ENCODE results near the gene SUCO. TPM values are rescaled to one million over a fixed set of nuclear protein-coding genes. Genes with fewer than 3 reads are reported as not detected.

The SUCO gene
- total RNA-seq, 4 donors from 2014 or later, result 21.1 to 31.6 (median 22.3) TPM

- intact Hi-C loops (cut with DNase I), result no loop called here
- Histone ChIP-seq H3K27ac (replicated peaks in 1 of 4) (no peak overlapping the region), H3K4me1 (peaks cover 0 to 11% (median 7%) of the 10 kb centered on the region in 4 donors), H3K4me3 (no peak overlapping the region), H3K36me3 (peaks cover 0 to 45% (median 23%) of the 10 kb centered on the region in 4 donors), H3K9me3 (no peaks in the 10 kb centered on the region), H3K27me3 (no peaks in the 10 kb centered on the region)
- TF ChIP-seq, protein P1, sequence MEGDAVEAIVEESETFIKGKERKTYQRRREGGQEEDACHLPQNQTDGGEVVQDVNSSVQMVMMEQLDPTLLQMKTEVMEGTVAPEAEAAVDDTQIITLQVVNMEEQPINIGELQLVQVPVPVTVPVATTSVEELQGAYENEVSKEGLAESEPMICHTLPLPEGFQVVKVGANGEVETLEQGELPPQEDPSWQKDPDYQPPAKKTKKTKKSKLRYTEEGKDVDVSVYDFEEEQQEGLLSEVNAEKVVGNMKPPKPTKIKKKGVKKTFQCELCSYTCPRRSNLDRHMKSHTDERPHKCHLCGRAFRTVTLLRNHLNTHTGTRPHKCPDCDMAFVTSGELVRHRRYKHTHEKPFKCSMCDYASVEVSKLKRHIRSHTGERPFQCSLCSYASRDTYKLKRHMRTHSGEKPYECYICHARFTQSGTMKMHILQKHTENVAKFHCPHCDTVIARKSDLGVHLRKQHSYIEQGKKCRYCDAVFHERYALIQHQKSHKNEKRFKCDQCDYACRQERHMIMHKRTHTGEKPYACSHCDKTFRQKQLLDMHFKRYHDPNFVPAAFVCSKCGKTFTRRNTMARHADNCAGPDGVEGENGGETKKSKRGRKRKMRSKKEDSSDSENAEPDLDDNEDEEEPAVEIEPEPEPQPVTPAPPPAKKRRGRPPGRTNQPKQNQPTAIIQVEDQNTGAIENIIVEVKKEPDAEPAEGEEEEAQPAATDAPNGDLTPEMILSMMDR (IDR thresholded peaks at IDR 0.05), result no peak
- TF ChIP-seq POLR2AphosphoS5 (IDR thresholded peaks at IDR 0.05), result no peak
- TF ChIP-seq POLR2A (IDR thresholded peaks at IDR 0.05; ENCODE audit: low read depth), result no peak
- TF ChIP-seq EP300 (IDR thresholded peaks at IDR 0.05), result no peak
- 78% methylated on average over 1 of the region's 1 CpG for WGBS
- DNase-seq (ENCODE audit: extremely low spot score), result no peak
These were observed 45.6 kb downstream of the SUCO start for GRCh38 chr1:172578586-172578985.

DNA sequence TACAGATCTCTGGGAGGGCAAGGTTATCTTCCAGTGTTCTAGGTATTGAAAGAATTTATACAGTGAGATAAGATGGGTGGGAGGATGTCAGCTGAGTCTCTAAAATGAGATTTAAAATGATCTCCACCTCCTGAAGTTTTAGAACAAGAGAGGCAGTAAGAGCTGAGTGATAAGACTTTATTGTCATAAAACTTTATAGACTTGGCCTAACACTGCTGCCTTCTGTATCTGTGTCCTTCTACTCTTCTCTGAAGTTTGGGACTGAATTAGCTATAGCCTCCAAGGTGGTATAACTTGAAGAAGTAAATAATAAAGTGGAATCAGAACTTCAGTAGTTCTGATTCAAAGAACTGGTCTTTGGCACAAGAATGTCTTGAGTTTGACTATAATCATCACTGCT is 48.3 kb downstream of the SUCO start:
- H3K4me3 ChIP-seq, result no peak overlapping the region
- H3K4me1 ChIP-seq, result peaks cover 3 to 12% (median 8%) of the 10 kb centered on the region in 4 donors
- no peak overlapping the region for H3K27ac ChIP-seq (replicated peaks in 1 of 4)
- TF ChIP-seq POLR2AphosphoS5 (IDR thresholded peaks at IDR 0.05) (no peak), POLR2A (IDR thresholded peaks at IDR 0.05; ENCODE audit: low read depth) (no peak), EP300 (IDR thresholded peaks at IDR 0.05) (no peak)
- TF ChIP-seq, protein P1 (IDR thresholded peaks at IDR 0.05), result no peak
- intact Hi-C loops (cut with DNase I), result no loop called here
- no peaks in the 10 kb centered on the region for H3K27me3 ChIP-seq
- no peaks in the 10 kb centered on the region for H3K9me3 ChIP-seq
- DNase-seq (ENCODE audit: extremely low spot score), result no peak
- peaks cover 0 to 30% (median 13%) of the 10 kb centered on the region in 4 donors for H3K36me3 ChIP-seq

GRCh38 chr1:172581779-172582178 is 48.8 kb downstream of the SUCO start:
- H3K27ac ChIP-seq (replicated peaks in 1 of 4), result no peak overlapping the region
- 97% methylated on average over 1 of the region's 1 CpG for WGBS
- intact Hi-C loops (cut with DNase I), result no loop called here
- H3K27me3 ChIP-seq, result no peaks in the 10 kb centered on the region
- H3K36me3 ChIP-seq, result peaks cover 0 to 30% (median 13%) of the 10 kb centered on the region in 4 donors
- peaks cover 3 to 12% (median 8%) of the 10 kb centered on the region in 4 donors for H3K4me1 ChIP-seq
- TF ChIP-seq POLR2A (IDR thresholded peaks at IDR 0.05; ENCODE audit: low read depth) (no peak), EP300 (IDR thresholded peaks at IDR 0.05) (no peak), POLR2AphosphoS5 (IDR thresholded peaks at IDR 0.05) (no peak)
- TF ChIP-seq, protein P1 (IDR thresholded peaks at IDR 0.05), result no peak
- no peak for DNase-seq (ENCODE audit: extremely low spot score)
- H3K9me3 ChIP-seq, result no peaks in the 10 kb centered on the region
- H3K4me3 ChIP-seq, result no peak overlapping the region

DNA sequence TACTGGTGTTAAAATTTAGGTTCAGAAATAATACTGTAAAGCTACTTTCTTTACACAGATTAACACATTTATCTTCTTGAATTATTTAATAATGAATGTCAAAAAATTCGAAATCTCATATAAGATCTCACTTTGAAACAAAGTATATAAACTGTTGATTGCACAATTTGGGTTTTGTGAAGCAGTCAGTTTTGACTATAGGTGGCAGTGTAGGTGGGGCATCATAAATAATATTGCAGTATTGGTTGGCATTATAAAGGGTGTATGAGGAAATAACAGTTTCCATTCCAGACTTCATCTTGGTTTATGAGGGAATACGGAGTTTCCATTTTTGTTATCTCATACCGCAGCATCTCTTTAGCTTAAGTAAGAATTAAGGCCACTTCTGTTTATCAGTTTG is 49.9 kb downstream of the SUCO start:
- TF ChIP-seq EP300 (IDR thresholded peaks at IDR 0.05) (no peak), POLR2AphosphoS5 (IDR thresholded peaks at IDR 0.05) (no peak), POLR2A (IDR thresholded peaks at IDR 0.05; ENCODE audit: low read depth) (no peak)
- TF ChIP-seq, protein P1 (IDR thresholded peaks at IDR 0.05), result no peak
- Histone ChIP-seq H3K27ac (replicated peaks in 1 of 4) (no peak overlapping the region), H3K27me3 (no peaks in the 10 kb centered on the region), H3K4me3 (no peak overlapping the region), H3K4me1 (peaks cover 3 to 12% (median 8%) of the 10 kb centered on the region in 4 donors), H3K36me3 (peaks cover 0 to 26% (median 14%) of the 10 kb centered on the region in 4 donors), H3K9me3 (no peaks in the 10 kb centered on the region)
- intact Hi-C loops (cut with DNase I), result no loop called here
- DNase-seq (ENCODE audit: extremely low spot score), result no peak
- 94% methylated on average over 3 of the region's 3 CpGs for WGBS

DNA sequence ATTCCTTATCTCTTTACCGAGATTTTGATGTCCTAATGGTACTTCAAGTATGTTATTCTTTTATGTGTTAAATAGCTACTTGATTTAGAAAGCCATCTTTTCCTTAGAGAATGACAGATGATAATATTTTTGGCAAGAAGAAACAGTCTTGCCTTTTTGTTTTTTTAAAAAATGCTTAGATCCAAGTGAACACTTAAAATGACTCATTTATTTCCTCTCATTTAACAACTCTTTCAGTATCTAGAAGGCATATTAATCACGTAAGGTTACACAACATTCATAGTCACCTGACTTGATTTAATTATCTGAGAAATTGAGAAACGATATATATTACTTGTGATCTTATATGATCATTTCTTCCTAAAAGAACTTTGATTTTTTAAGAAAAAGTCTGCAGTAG is 52.4 kb downstream of the SUCO start:
- Histone ChIP-seq H3K9me3 (no peaks in the 10 kb centered on the region), H3K4me1 (peaks cover 3 to 12% (median 8%) of the 10 kb centered on the region in 4 donors), H3K27me3 (no peaks in the 10 kb centered on the region), H3K36me3 (peaks cover 12 to 29% (median 18%) of the 10 kb centered on the region in 4 donors), H3K27ac (replicated peaks in 1 of 4) (no peak overlapping the region), H3K4me3 (no peak overlapping the region)
- no peak for DNase-seq (ENCODE audit: extremely low spot score)
- 37% methylated on average over 3 of the region's 3 CpGs for WGBS
- TF ChIP-seq POLR2AphosphoS5 (IDR thresholded peaks at IDR 0.05), result no peak
- no peak for TF ChIP-seq EP300 (IDR thresholded peaks at IDR 0.05)
- TF ChIP-seq, protein P1 (IDR thresholded peaks at IDR 0.05), result no peak
- no peak for TF ChIP-seq POLR2A (IDR thresholded peaks at IDR 0.05; ENCODE audit: low read depth)
- intact Hi-C loops (cut with DNase I), result no loop called here

Measured in esophagus muscularis mucosa (tissue), 4 donors.